ENCODE measurements around the gene DNMBP. TPM values are rescaled to one million over a fixed set of nuclear protein-coding genes. Genes with fewer than 3 reads are reported as not detected.

DNMBP gene
- total and polyA plus RNA-seq, 12 donors, result 5.1 to 8.1 (median 7.1) TPM

GRCh38 chr10:99984211-99985034 lies 25.3 kb downstream of the DNMBP start:
- H3K4me3 ChIP-seq, result peak overlapping the region in 2 of 10 donors; percentile 24 to 38

DNA sequence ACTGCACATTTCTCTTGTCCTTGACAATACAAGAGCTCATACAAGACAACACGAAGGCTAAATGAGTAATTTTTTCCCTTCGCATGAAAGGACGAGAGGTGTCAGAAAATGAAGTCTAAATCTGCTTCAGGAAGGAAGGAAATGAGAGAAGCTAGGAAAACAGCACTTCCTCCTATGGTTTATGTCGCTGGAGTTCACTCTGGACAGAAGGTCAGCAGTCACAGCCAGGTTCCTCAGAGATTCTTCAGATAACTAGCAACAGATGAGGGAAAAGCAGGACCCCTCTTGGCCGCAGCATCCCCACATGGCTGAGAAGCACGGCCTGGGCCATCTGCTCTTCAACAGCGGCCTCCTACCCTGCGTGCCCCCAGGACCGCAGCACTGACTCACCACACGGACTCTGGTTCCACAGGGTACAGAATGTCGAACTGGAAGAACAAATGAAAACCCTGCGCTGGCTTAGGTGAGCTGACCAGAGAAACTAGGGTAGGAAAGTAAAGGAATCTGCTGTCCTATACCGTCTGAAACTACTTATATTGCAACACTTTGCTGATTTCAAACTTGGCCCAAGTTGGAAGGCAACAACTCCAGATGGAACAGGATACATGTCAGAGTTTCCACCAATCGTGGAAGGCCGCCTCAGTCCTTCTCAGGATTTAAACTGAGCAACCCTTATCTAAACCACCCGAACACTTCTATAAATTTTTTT lies 26.3 kb downstream of the DNMBP start:
- Histone ChIP-seq H3K27me3 (no peaks in the 10 kb centered on the region), H3K9me3 (no peaks in the 10 kb centered on the region), H3K27ac (peak overlapping the region in 9 of 10 donors; percentile 33 to 85 (median 80)), H3K4me1 (peaks cover 0 to 59% (median 52%) of the 10 kb centered on the region in 9 donors), H3K4me3 (peak overlapping the region in 6 of 10 donors; percentile 2 to 38 (median 16)), H3K36me3 (no peaks in the 10 kb centered on the region)
- intact Hi-C loops (cut with DNase I), result no loop called here
- WGBS, 2 donors, result 40 to 53% methylated on average over 16 of the region's 16 CpGs
- ATAC-seq (peak; percentile 68 to 87 (median 80)), DNase-seq (peak; percentile 26 to 27)
- TF ChIP-seq, protein P1, sequence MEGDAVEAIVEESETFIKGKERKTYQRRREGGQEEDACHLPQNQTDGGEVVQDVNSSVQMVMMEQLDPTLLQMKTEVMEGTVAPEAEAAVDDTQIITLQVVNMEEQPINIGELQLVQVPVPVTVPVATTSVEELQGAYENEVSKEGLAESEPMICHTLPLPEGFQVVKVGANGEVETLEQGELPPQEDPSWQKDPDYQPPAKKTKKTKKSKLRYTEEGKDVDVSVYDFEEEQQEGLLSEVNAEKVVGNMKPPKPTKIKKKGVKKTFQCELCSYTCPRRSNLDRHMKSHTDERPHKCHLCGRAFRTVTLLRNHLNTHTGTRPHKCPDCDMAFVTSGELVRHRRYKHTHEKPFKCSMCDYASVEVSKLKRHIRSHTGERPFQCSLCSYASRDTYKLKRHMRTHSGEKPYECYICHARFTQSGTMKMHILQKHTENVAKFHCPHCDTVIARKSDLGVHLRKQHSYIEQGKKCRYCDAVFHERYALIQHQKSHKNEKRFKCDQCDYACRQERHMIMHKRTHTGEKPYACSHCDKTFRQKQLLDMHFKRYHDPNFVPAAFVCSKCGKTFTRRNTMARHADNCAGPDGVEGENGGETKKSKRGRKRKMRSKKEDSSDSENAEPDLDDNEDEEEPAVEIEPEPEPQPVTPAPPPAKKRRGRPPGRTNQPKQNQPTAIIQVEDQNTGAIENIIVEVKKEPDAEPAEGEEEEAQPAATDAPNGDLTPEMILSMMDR (IDR thresholded peaks at IDR 0.05), result no peak

More at GRCh38 chr10:99984211-99985034, 25.3 kb downstream of the DNMBP start:
- ATAC-seq, result no peak
- intact Hi-C loops (cut with DNase I), result no loop called here
- peak overlapping the region in 8 of 10 donors; percentile 33 to 85 (median 80) for H3K27ac ChIP-seq
- H3K4me1 ChIP-seq, result peaks cover 0 to 55% (median 49%) of the 10 kb centered on the region in 9 donors
- 50 to 62% methylated on average over 5 of the region's 5 CpGs for WGBS, 2 donors
- TF ChIP-seq, protein P1 (IDR thresholded peaks at IDR 0.05), result no peak
- no peak for DNase-seq
- no peaks in the 10 kb centered on the region for H3K9me3 ChIP-seq
- no peaks in the 10 kb centered on the region for H3K27me3 ChIP-seq
- H3K36me3 ChIP-seq, result peaks cover 0 to 8% (median 0%) of the 10 kb centered on the region in 9 donors

- ATAC-seq, result peak in 1 of 8 donors; percentile 10
- Histone ChIP-seq H3K36me3 (no peaks in the 10 kb centered on the region), H3K4me1 (peaks cover 0 to 63% (median 55%) of the 10 kb centered on the region in 9 donors)
Measured at GRCh38 chr10:99982728-99983127, 27.0 kb downstream of the DNMBP start.

More at GRCh38 chr10:99982728-99983127, 27.0 kb downstream of the DNMBP start:
- no peaks in the 10 kb centered on the region for H3K27me3 ChIP-seq
- TF ChIP-seq, protein P1 (IDR thresholded peaks at IDR 0.05), result no peak
- 83 to 93% methylated on average over 5 of the region's 5 CpGs for WGBS, 2 donors
- peak overlapping the region in 1 of 10 donors; percentile 24 for H3K4me3 ChIP-seq
- H3K9me3 ChIP-seq, result no peaks in the 10 kb centered on the region
- DNase-seq, result no peak
- intact Hi-C loops (cut with DNase I), result no loop called here
- peak overlapping the region in 9 of 10 donors; percentile 33 to 85 (median 80) for H3K27ac ChIP-seq
